ENCODE results near the gene MAP3K12. TPM values are rescaled to one million over a fixed set of nuclear protein-coding genes. Genes with fewer than 3 reads are reported as not detected.

The MAP3K12 gene
- total and polyA plus RNA-seq, 10 of the 15 experiments (the other 5 are each of a cell fraction or from before 2014, with no cell fraction given): 0.45 to 14.9 (median 6.9) TPM

GRCh38 chr12:53500142-53500775, 1.0 kb upstream of the MAP3K12 start (continued):
- no peak for TF ChIP-seq ZBTB4 (CRISPR knock-in tag; IDR thresholded peaks at IDR 0.05)
- TF ChIP-seq MXI1 (IDR thresholded peaks at IDR 0.05; ENCODE audit: low read depth, low read length): peak; percentile 39; the same call in 1 of the 2 replicates
- TF ChIP-seq CBFB (IDR thresholded peaks at IDR 0.05; ENCODE audit: low read depth): peak; percentile 75; the same call in 1 of the 2 replicates
- TF ChIP-seq NKRF (conservative IDR thresholded peaks at IDR 0.05): 0 out of 2 replicates have a peak, but pooled peaks have one; percentile 51
- no peak for TF ChIP-seq ZNF24 (IDR thresholded peaks at IDR 0.05)
- TF ChIP-seq SREBF1 (IDR thresholded peaks at IDR 0.05; ENCODE audit: low read length): no peak
